ENCODE data around the gene EOGT. TPM values are rescaled to one million over a fixed set of nuclear protein-coding genes. Genes with fewer than 3 reads are reported as not detected.

EOGT gene
- 56.6 and 70.1 TPM in 2 replicates for total RNA-seq

GRCh38 chr3:69013253-69014021, at the start of gene EOGT:
TSS of gene EOGT (minus strand) at chr3:69013684. CDS start at chr3:69009846, 3,838 bp downstream.
- DNase-seq, result peak; percentile 95

- no peak for DNase-seq
Observed at GRCh38 chr3:69059688-69060087, 46.2 kb upstream of the EOGT start.

GRCh38 chr3:69058947-69059224, 45.4 kb upstream of the EOGT start:
- DNase-seq, result no peak

GRCh38 chr3:69058180-69058946, 44.9 kb upstream of the EOGT start:
- no peak for DNase-seq

GRCh38 chr3:69052472-69052898, 39.0 kb upstream of the EOGT start:
- DNase-seq, result no peak

GRCh38 chr3:69051756-69052471, 38.4 kb upstream of the EOGT start, which contains the start of gene TMF1:
TSS of gene TMF1 (minus strand) at chr3:69052333. CDS start at chr3:69052086, 247 bp downstream.
- peak; percentile 100 for DNase-seq

- DNase-seq, result no peak
Observed at GRCh38 chr3:69048990-69049389, 35.5 kb upstream of the EOGT start.

GRCh38 chr3:69044608-69045007, 31.1 kb upstream of the EOGT start:
- DNase-seq, result no peak

- DNase-seq, result peak; percentile 96
Observed at GRCh38 chr3:69033470-69033869, 20.0 kb upstream of the EOGT start.

- DNase-seq, result no peak
Observed at GRCh38 chr3:69032737-69033136, 19.3 kb upstream of the EOGT start.

- DNase-seq, result peak; percentile 55
Observed at GRCh38 chr3:69032142-69032541, 18.7 kb upstream of the EOGT start.

GRCh38 chr3:69031635-69032034, 18.2 kb upstream of the EOGT start:
- no peak for DNase-seq

- DNase-seq, result no peak
Observed at GRCh38 chr3:69020857-69021256, 7.4 kb upstream of the EOGT start.

- peak; percentile 38 for DNase-seq
Observed at GRCh38 chr3:69020424-69020823, 6.9 kb upstream of the EOGT start.

GRCh38 chr3:69016901-69017300, 3.4 kb upstream of the EOGT start:
- DNase-seq, result peak; percentile 70

GRCh38 chr3:69016102-69016501, 2.6 kb upstream of the EOGT start:
- DNase-seq, result no peak

- DNase-seq, result no peak
Observed at GRCh38 chr3:69014022-69014580, 617 bp upstream of the EOGT start.

- DNase-seq, result peak; percentile 79
Observed at GRCh38 chr3:69012800-69013252, 658 bp downstream of the EOGT start.

GRCh38 chr3:69012100-69012799, 1.2 kb downstream of the EOGT start:
- peak; percentile 32 for DNase-seq

GRCh38 chr3:69011096-69011730, 2.3 kb downstream of the EOGT start:
- peak; percentile 25 for DNase-seq

GRCh38 chr3:69009559-69010410, 3.7 kb downstream of the EOGT start:
- DNase-seq, result peak; percentile 59
